ENCODE results near the gene RPS6KA2.

Gene RPS6KA2

GRCh38 chr6:166655713-166656229 is 28.7 kb upstream of the RPS6KA2 start:
- Histone ChIP-seq H3K9me3 (no peaks in the 10 kb centered on the region), H3K36me3 (no peaks in the 10 kb centered on the region), H3K27ac (no peak overlapping the region), H3K27me3 (peaks cover 0 to 20% of the 10 kb centered on the region in 2 donors), H3K4me1 (no peaks in the 10 kb centered on the region), H3K4me3 (no peak overlapping the region)
- TF ChIP-seq CTCF (IDR thresholded peaks at IDR 0.05), result no peak
- intact Hi-C loops (cut with DNase I; ENCODE audit: low total_unique reads), result no loop called here
- no peak for DNase-seq

GRCh38 chr6:166655251-166655650 is 28.2 kb upstream of the RPS6KA2 start:
- Histone ChIP-seq H3K27me3 (peaks cover 0 to 18% of the 10 kb centered on the region in 2 donors), H3K9me3 (no peaks in the 10 kb centered on the region), H3K4me1 (no peaks in the 10 kb centered on the region), H3K4me3 (no peak overlapping the region), H3K27ac (no peak overlapping the region), H3K36me3 (no peaks in the 10 kb centered on the region)
- no peak for DNase-seq
- TF ChIP-seq CTCF (IDR thresholded peaks at IDR 0.05), result no peak
- intact Hi-C loops (cut with DNase I; ENCODE audit: low total_unique reads), result no loop called here

GRCh38 chr6:166654573-166654972 is 27.5 kb upstream of the RPS6KA2 start:
- H3K27me3 ChIP-seq, result peaks cover 0 to 18% of the 10 kb centered on the region in 2 donors
- intact Hi-C loops (cut with DNase I; ENCODE audit: low total_unique reads), result no loop called here

GRCh38 chr6:166653639-166653941 is 26.5 kb upstream of the RPS6KA2 start:
- intact Hi-C loops (cut with DNase I; ENCODE audit: low total_unique reads), result no loop called here
- H3K27ac ChIP-seq, result no peak overlapping the region
- no peak for TF ChIP-seq CTCF (IDR thresholded peaks at IDR 0.05)
- H3K4me1 ChIP-seq, result no peaks in the 10 kb centered on the region
- H3K27me3 ChIP-seq, result peaks cover 0 to 18% of the 10 kb centered on the region in 2 donors
- no peak overlapping the region for H3K4me3 ChIP-seq
- DNase-seq, result no peak
- H3K36me3 ChIP-seq, result no peaks in the 10 kb centered on the region
- H3K9me3 ChIP-seq, result no peaks in the 10 kb centered on the region

More at GRCh38 chr6:166654573-166654972, 27.5 kb upstream of the RPS6KA2 start:
- H3K4me3 ChIP-seq, result no peak overlapping the region
- H3K4me1 ChIP-seq, result no peaks in the 10 kb centered on the region
- DNase-seq, result no peak
- no peak for TF ChIP-seq CTCF (IDR thresholded peaks at IDR 0.05)
- H3K27ac ChIP-seq, result no peak overlapping the region
- H3K36me3 ChIP-seq, result no peaks in the 10 kb centered on the region
- H3K9me3 ChIP-seq, result no peaks in the 10 kb centered on the region

GRCh38 chr6:166650824-166651807 is 24.1 kb upstream of the RPS6KA2 start:
- H3K9me3 ChIP-seq, result no peaks in the 10 kb centered on the region
- no peaks in the 10 kb centered on the region for H3K4me1 ChIP-seq
- H3K4me3 ChIP-seq, result no peak overlapping the region
- no peak for DNase-seq
- intact Hi-C loops (cut with DNase I; ENCODE audit: low total_unique reads), result no loop called here
- H3K27ac ChIP-seq, result no peak overlapping the region
- TF ChIP-seq CTCF (IDR thresholded peaks at IDR 0.05), result no peak
- H3K36me3 ChIP-seq, result no peaks in the 10 kb centered on the region
- peaks cover 0 to 6% of the 10 kb centered on the region in 2 donors for H3K27me3 ChIP-seq
